ENCODE measurements around the gene STK32C.

DNA sequence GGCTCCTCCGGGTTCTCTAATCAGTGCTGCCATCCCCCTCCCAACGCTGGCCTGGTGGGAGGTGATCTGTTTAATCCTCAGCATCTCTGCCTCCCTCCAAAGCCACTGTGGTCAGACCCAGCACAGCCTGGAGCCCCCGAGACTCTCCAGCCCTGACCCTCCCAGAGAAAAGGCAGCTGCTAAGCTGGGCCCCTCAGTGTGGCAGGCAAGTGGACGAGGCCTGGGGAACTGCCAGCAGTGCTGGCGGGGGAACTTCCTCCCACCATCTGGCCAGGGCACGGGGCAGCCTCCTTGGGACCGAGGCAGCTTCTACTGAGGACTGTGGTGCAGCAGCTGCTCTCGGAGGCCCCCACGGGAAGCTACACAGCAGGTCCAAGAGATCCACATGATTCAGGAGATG lies 69.9 kb downstream of the STK32C start:
- TF ChIP-seq ZFP3 (CRISPR knock-in tag; IDR thresholded peaks at IDR 0.05) (no peak), TOX (CRISPR knock-in tag; IDR thresholded peaks at IDR 0.05; ENCODE audit: borderline replicate concordance) (no peak), ZNF8 (CRISPR knock-in tag; IDR thresholded peaks at IDR 0.05) (no peak), RARB (CRISPR knock-in tag; IDR thresholded peaks at IDR 0.05) (no peak), ARNTL (CRISPR knock-in tag; IDR thresholded peaks at IDR 0.05; ENCODE audit: borderline replicate concordance, low read depth) (no peak), SNAI2 (CRISPR knock-in tag; IDR thresholded peaks at IDR 0.05) (no peak), ZNF565 (CRISPR knock-in tag; conservative IDR thresholded peaks at IDR 0.05; ENCODE audit: low read depth) (no peak)
- TF ChIP-seq, protein P1, sequence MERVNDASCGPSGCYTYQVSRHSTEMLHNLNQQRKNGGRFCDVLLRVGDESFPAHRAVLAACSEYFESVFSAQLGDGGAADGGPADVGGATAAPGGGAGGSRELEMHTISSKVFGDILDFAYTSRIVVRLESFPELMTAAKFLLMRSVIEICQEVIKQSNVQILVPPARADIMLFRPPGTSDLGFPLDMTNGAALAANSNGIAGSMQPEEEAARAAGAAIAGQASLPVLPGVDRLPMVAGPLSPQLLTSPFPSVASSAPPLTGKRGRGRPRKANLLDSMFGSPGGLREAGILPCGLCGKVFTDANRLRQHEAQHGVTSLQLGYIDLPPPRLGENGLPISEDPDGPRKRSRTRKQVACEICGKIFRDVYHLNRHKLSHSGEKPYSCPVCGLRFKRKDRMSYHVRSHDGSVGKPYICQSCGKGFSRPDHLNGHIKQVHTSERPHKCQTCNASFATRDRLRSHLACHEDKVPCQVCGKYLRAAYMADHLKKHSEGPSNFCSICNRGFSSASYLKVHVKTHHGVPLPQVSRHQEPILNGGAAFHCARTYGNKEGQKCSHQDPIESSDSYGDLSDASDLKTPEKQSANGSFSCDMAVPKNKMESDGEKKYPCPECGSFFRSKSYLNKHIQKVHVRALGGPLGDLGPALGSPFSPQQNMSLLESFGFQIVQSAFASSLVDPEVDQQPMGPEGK (CRISPR knock-in tag; IDR thresholded peaks at IDR 0.05; ENCODE audit: borderline replicate concordance): no peak
- TF ChIP-seq, protein P2, sequence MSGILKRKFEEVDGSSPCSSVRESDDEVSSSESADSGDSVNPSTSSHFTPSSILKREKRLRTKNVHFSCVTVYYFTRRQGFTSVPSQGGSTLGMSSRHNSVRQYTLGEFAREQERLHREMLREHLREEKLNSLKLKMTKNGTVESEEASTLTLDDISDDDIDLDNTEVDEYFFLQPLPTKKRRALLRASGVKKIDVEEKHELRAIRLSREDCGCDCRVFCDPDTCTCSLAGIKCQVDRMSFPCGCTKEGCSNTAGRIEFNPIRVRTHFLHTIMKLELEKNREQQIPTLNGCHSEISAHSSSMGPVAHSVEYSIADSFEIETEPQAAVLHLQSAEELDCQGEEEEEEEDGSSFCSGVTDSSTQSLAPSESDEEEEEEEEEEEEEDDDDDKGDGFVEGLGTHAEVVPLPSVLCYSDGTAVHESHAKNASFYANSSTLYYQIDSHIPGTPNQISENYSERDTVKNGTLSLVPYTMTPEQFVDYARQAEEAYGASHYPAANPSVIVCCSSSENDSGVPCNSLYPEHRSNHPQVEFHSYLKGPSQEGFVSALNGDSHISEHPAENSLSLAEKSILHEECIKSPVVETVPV (CRISPR knock-in tag; IDR thresholded peaks at IDR 0.05): no peak

Data from SK-N-SH treated with all-trans-retinoic acid at 6 μM for 48 hours (cell line).